Loucy (cell line): Measurements from ENCODE around the gene PACRG.

ENCODE experiments used
- H2AFZ ChIP-seq: fragments of 200-600 bp; sonication (generic); 2 replicates; pipeline ENCODE4 v1.6.0; 2016; ENCODE audit warnings: antibody characterized with exemption, mild to moderate bottlenecking, low read length, moderate library complexity
- H3F3A ChIP-seq: fragments of 200-600 bp; 2 replicates; pipeline ENCODE4 v1.6.0; 2016; ENCODE audit warnings: antibody characterized with exemption, low read depth, mild to moderate bottlenecking
- H3K27me3 ChIP-seq: fragments of 200-600 bp; sonication (generic); 2 replicates; pipeline ENCODE4 v1.6.1; 2014; ENCODE audit warnings: low read length, mild to moderate bottlenecking; ENCODE audit not compliant: insufficient read depth, poor library complexity, severe bottlenecking
- H3K36me3 ChIP-seq: fragments of 200-600 bp; sonication (generic); 2 replicates; pipeline ENCODE4 v1.6.1; 2016; ENCODE audit warnings: low read length; ENCODE audit not compliant: insufficient read depth
- H3K4me1 ChIP-seq: fragments of 200-600 bp; sonication (generic); 2 replicates; pipeline ENCODE4 v1.5.1; 2014; ENCODE audit warnings: low read length, mild to moderate bottlenecking; ENCODE audit not compliant: insufficient read depth, poor library complexity, severe bottlenecking
- H3K4me2 ChIP-seq: fragments of 200-600 bp; sonication (generic); 2 replicates; pipeline ENCODE4 v1.6.0; 2014; ENCODE audit warnings: antibody characterized with exemption, low read length, low read depth, mild to moderate bottlenecking; ENCODE audit not compliant: poor library complexity, severe bottlenecking
- H3K4me3 ChIP-seq: fragments of 200-600 bp; sonication (generic); 2 replicates; pipeline ENCODE4 v1.5.1; 2014; ENCODE audit warnings: low read length, mild to moderate bottlenecking, mixed read lengths; ENCODE audit not compliant: poor library complexity, severe bottlenecking
- H3K79me2 ChIP-seq: fragments of 200-600 bp; sonication (generic); 2 replicates; pipeline ENCODE4 v1.6.1; 2014; ENCODE audit warnings: low read length; ENCODE audit not compliant: insufficient read depth
- H3K9ac ChIP-seq: fragments of 200-600 bp; sonication (generic); 2 replicates; pipeline ENCODE4 v1.6.0; 2014; ENCODE audit warnings: mild to moderate bottlenecking, low read depth, low read length, moderate library complexity; ENCODE audit not compliant: poor library complexity, severe bottlenecking
- H3K9me2 ChIP-seq: fragments of 200-600 bp; sonication (generic); replicated peaks from 2 replicates; pipeline ENCODE4 v1.6.1; 2016; ENCODE audit warnings: low read depth, low read length, mixed read lengths
- H3K9me3 ChIP-seq: fragments of 200-600 bp; sonication (generic); 2 replicates; pipeline ENCODE4 v1.6.1; 2014; ENCODE audit warnings: mild to moderate bottlenecking, antibody characterized with exemption, low read length, low read depth; ENCODE audit not compliant: insufficient read depth
- H4K20me1 ChIP-seq: fragments of 200-600 bp; sonication (generic); 2 replicates; pipeline ENCODE4 v1.6.0; 2014; ENCODE audit warnings: antibody characterized with exemption, low read length, mild to moderate bottlenecking; ENCODE audit not compliant: insufficient read depth, poor library complexity, severe bottlenecking
- EZH2phosphoT487 ChIP-seq: fragments of 200-600 bp; IDR thresholded peaks from 2 replicates; pipeline ENCODE4 v1.6.1; 2018; ENCODE audit warnings: antibody characterized with exemption, mild to moderate bottlenecking, moderate library complexity, borderline replicate concordance
- TF ChIP-seq, protein P1 (sequence below): fragments of 200-600 bp; sonication (generic); conservative IDR thresholded peaks from 2 replicates; pipeline ENCODE4 v1.5.1; 2014; ENCODE audit warnings: mild to moderate bottlenecking, antibody characterized with exemption, low read length

Gene PACRG

DNA sequence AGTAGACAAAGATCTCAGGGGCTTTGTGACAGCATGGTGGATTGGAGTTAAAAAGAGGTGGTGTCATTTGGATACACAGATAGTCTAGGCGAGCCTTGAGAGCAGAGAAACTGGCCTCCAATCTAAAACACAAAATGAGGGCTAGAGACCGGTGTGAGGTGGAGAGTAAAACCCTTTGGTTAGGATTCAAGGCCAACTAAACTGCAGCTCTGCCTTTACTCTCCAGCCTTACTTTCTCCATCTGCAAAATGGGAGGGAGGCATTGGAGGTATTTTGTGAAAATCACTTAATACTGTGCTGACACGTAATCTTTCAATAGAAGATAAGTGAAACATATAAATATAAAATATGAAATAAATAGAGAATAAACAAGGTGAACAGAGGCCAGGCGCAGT is 597.6 kb downstream of the PACRG start:
- H3K4me3 ChIP-seq: no peak overlapping the region
- no peak overlapping the region for H3K4me2 ChIP-seq
- H3K27me3 ChIP-seq: no peaks in the 10 kb centered on the region
- H3K9ac ChIP-seq: no peak overlapping the region
- no peaks in the 10 kb centered on the region for H3K36me3 ChIP-seq
- no peaks in the 10 kb centered on the region for H4K20me1 ChIP-seq
- no peak overlapping the region for H2AFZ ChIP-seq
- H3K79me2 ChIP-seq: no peaks in the 10 kb centered on the region
- TF ChIP-seq EZH2phosphoT487: no peak
- TF ChIP-seq, protein P1, sequence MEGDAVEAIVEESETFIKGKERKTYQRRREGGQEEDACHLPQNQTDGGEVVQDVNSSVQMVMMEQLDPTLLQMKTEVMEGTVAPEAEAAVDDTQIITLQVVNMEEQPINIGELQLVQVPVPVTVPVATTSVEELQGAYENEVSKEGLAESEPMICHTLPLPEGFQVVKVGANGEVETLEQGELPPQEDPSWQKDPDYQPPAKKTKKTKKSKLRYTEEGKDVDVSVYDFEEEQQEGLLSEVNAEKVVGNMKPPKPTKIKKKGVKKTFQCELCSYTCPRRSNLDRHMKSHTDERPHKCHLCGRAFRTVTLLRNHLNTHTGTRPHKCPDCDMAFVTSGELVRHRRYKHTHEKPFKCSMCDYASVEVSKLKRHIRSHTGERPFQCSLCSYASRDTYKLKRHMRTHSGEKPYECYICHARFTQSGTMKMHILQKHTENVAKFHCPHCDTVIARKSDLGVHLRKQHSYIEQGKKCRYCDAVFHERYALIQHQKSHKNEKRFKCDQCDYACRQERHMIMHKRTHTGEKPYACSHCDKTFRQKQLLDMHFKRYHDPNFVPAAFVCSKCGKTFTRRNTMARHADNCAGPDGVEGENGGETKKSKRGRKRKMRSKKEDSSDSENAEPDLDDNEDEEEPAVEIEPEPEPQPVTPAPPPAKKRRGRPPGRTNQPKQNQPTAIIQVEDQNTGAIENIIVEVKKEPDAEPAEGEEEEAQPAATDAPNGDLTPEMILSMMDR: no peak
- no peaks in the 10 kb centered on the region for H3F3A ChIP-seq
- no peaks in the 10 kb centered on the region; the same call in 1 of the 2 replicates for H3K9me3 ChIP-seq
- no peaks in the 10 kb centered on the region for H3K4me1 ChIP-seq
- no peaks in the 10 kb centered on the region for H3K9me2 ChIP-seq

DNA sequence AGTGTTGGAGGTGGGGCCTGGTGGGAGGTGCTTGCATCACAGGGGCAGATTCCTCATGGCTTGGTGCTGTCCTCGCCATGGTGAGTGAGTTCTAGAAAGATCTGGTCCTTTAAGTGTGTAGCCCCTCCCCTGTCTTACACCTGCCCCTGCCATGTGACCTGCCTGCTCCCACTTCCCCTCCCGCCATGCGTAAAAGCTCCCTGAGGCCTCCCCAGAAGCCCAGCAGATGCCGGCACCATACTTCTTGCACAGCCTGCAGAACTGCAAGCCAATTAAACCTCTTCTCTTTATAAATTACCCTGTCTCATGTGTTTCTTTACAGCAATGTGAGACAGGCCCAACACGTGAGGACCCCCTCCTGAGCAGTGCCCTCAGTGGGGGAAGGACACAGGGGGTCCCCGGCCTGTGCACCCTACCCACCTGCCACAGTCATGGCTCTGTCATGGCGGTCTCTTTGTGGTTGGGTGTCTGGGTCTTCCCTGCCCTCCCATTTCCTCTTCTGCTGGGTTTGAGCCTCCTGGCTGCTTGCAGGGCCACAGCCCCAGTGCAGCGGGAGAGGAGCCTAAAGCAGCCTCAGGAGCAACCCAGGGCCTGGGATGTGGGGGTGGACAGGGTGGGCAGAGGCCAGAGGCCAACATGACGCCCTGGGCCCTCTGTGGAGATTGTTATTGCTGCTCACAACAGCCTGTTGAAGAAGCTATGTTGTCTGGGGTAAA is 599.5 kb downstream of the PACRG start:
- no peak overlapping the region for H2AFZ ChIP-seq
- no peaks in the 10 kb centered on the region for H4K20me1 ChIP-seq
- no peaks in the 10 kb centered on the region; the same call in 1 of the 2 replicates for H3K9me3 ChIP-seq
- no peaks in the 10 kb centered on the region for H3K9me2 ChIP-seq
- no peaks in the 10 kb centered on the region for H3K27me3 ChIP-seq
- no peak overlapping the region for H3K4me3 ChIP-seq
- H3K9ac ChIP-seq: no peak overlapping the region
- no peaks in the 10 kb centered on the region for H3F3A ChIP-seq
- H3K4me1 ChIP-seq: no peaks in the 10 kb centered on the region
- no peaks in the 10 kb centered on the region for H3K79me2 ChIP-seq
- no peaks in the 10 kb centered on the region for H3K36me3 ChIP-seq
- TF ChIP-seq, protein P1: no peak
- no peak overlapping the region for H3K4me2 ChIP-seq

DNA sequence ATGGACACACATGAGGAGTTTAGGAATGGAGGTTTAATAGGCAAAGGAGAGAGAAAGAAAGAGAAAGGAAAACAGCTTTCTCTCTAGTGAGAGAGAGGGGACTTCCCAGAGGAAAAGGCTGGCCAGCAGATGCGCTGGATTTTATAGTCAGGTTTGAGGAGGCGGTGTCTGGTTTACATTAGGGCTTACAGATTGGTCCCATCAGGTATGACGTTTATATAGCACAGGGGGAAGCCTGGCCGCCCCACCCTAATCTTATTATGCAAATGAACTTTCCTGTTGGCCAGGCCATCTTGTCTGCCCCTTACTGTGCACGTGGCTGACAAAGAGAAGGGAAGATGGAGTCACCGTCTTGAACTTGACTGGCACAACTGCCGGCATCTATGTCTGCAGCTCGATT is 600.1 kb downstream of the PACRG start:
- Histone ChIP-seq H4K20me1 (no peaks in the 10 kb centered on the region), H3K9ac (no peak overlapping the region), H3K4me2 (no peak overlapping the region), H3K9me2 (no peaks in the 10 kb centered on the region), H2AFZ (no peak overlapping the region), H3K36me3 (no peaks in the 10 kb centered on the region), H3K79me2 (no peaks in the 10 kb centered on the region), H3K27me3 (no peaks in the 10 kb centered on the region), H3F3A (no peaks in the 10 kb centered on the region), H3K4me1 (no peaks in the 10 kb centered on the region), H3K9me3 (no peaks in the 10 kb centered on the region; the same call in 1 of the 2 replicates), H3K4me3 (no peak overlapping the region)
- TF ChIP-seq, protein P1: no peak
- TF ChIP-seq EZH2phosphoT487: no peak
